Non-pigmented ciliary epithelial cell (primary cell): ENCODE results near the gene SGIP1.
"Not testable (repeated sequence)": the region's sequence is repeated elsewhere in the genome, so short reads cannot be mapped to it uniquely, and the experiment has no call there.

Source experiments
- DNase-seq: peaks from one replicate; pipeline ENCODE4 v3.0.0-alpha.2; 2010; ENCODE audit warnings: low read depth

SGIP1 gene

DNA sequence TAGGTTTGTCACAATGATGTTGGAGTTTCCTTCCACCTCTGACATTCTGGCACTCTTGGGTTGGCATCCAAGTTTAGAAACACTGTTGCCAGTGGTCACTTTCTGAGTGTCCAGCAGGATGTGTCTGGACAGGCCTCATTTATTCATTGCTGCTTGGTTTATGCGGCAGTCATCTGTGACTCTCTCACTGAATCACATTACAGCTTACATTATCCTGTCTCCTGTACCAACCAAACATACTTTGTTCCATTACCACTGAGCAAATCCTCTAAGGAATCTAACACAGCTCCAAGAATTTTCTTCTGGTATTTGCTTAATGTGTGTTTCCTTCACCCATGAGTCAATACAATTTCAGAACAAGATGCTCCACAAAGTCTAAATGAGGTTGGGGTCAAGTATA is 19.9 kb downstream of the SGIP1 start:
- no peak for DNase-seq

DNA sequence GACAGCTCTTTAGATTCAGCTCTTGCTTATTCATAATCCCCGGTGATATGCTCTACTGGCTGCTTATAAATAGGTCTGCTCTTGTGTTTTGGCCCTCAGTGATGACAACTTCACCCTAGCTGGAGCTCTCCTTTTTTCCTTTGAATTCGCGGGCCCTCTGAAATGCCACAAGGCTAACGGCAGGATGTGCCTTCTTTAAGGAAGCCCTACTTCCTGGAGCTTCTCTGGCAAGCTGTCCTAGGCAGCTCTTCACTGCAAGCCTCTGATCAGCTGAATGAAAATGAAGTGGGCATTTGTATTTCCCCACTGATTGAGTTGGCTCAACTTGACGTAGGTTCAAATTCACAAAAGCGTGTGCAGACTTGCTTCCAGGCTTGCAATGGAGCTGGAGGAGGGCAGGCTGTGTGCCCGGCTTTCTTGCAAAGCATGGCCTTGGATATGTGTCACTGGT is 22.2 kb downstream of the SGIP1 start:
- no peak for DNase-seq

DNA sequence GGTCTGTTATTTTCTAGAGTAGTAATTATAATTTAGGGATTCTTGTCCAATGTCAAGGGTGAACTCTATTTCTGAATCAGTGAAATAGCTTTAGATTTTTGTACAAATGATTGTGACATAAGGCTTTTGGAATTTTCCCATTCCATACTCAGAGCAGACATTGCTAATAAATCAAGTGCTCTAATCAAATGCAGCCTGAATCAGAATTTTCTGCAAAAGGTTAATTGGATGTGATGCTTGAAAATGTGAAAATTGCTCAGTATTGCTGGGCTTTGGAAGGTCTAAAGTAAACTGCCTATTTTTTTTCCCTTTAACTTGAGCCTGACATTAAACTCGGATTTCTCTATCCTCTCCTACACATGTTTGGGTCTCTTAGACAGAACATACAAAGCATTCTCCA is 23.2 kb downstream of the SGIP1 start:
- DNase-seq = no peak

DNA sequence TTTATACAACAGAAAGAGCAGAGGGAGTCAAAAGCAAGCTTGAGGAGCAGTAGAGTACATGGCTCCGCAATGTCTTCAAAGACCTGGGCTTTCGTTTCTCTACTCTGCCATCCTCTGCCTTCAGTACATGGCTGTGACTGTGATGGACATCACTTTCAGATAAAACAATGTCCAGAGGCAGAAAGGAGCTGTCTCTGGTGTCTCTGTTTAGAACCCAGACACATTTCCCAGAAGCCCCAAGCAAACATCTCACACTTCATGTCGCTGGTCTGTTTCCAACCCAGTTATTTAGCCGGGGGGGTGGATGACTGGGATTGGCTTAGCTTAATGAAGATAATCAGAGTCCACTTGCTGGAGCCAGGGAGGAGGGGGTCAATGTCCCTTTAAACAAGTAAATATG is 25.6 kb downstream of the SGIP1 start:
- no peak for DNase-seq

DNA sequence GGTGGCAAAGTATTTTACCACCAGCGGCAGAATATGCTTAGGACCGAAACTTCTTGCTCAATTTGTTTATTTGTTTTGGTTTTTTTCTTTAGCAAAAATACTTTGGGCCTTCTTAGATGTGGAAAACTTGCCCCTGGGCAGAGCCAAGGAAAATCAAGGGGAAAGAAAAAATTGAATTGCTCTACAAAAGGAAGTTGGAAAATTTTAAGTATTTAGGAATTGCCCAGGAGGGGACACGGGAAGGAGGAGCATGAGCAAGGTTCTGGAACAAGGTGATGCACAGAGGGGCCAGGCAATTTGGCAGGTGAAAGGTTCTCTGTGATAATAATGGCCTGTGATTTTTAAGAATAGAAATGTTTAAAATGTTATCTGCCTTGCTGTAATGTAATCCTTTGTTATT is 28.6 kb downstream of the SGIP1 start:
- no peak for DNase-seq

DNA sequence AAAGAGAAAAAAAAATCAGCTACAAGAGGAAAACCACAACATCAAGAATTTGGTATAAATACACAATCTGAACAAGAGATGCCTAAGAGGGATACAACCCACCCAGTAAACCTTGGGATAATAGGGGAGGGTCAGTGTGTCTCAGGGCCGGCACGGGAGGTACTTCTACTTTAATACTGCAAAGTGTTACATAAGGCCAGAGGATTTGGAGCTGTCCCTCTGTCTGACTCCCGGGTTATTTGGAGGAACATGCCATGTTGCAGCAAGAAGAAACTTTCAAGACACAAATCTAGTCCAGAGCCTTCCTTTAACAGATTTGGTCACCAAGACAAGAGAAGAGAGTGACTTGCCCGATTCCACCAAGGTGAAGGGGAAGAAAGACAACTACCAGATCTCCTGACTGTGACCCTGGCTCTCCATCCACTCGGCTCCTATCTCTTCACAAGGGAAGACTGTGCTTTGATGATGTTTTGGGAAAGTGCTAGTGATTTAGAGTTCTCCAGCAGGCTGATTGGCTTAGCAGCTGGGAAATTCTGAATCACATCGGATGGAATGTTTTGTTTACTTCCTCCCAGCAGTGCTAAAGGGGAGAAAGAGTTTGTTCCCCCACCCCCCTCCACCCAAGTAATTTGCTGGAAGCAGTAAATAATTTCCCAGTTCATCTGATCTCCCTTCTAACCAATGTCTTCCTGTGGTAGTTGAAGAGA is 29.3 kb downstream of the SGIP1 start:
- DNase-seq = peak; percentile 91

DNA sequence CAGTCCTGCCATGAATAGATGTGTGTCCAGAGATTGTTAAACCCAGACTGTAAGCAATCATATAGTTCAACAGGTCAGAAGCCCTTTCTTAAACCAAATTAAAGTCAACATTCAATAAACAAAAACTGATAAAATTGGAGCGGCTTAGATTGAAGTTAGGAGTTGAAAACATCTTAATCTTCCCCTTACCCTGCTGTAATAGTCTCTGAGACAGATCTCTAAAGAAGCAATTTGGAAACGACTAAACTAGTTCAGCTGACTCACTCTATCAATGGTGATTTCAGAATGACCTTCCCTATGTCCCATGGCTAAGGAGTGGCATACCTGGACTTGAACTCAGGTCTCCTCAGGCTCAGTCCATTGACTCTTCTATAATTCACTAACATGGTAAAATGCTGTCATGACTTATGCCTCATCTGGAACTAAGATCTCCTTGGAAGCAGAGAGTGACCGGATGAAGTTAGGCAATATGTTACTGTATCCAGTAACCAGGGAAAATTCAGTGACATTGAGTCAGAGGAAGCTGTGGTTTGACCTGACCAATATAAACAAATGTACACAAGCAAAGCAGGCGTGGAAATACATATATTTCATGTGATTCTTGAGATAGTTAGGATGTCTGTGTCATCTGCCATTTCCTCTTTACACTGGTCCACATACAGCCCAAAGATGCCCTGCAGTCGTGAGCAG is 30.1 kb downstream of the SGIP1 start:
- peak; percentile 99 for DNase-seq

DNA sequence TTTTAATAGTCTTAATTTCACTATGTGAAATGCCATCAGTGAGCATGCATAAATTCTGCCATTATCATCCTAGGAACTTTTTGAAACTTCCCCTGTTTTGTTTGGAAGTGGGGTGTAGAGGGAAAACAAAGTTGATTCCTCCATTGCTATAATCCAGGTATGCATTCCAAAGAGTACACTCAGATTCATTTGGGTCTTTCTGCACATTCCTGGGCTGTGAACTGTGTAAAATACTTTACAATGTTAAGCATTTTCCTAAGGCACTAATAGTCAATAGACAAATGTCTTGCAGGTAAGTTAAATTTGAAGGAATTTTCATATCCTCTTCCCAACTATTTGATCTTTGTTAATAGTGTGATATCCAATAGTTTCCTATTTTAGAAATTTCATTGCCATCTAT is 36.2 kb downstream of the SGIP1 start:
- no peak for DNase-seq

DNA sequence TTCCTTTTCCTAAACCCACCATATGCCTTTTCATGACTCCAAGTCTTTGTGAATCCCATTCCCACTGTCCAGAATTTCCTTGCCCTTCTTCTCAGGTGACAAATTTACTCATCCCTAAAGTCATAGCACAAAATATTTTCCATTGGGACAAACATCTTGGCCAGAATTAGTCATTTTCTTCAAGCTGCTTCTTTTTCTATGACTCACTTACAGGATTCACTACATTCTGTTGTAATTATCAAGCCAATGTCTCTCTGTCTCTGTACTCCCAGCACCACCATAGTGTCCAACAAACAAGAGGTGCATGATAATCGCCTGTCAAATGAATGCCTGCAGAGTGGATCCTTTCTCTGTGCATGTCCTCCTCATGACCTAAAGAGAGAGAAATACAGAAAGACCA is 37.8 kb downstream of the SGIP1 start:
- DNase-seq = no peak

DNA sequence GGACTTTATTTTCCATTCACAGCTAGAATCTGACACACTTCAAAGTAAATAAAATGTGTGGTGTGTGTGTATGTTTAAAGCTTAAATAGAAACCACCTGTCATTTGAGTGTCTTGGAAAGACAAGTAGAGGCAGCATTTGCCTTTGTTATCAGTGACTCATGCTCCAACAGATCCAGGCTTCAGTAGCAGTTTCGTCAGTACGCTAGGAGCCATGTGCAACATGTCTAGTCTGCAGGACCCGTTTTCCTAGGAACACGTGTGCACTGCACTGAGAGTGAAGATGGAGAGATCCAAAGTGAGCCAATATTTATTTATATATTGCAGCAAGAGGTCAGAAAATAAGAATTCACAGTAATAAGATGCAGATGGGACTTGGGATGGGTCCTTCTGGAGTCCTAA is 41.8 kb downstream of the SGIP1 start:
- peak; percentile 85 for DNase-seq

DNA sequence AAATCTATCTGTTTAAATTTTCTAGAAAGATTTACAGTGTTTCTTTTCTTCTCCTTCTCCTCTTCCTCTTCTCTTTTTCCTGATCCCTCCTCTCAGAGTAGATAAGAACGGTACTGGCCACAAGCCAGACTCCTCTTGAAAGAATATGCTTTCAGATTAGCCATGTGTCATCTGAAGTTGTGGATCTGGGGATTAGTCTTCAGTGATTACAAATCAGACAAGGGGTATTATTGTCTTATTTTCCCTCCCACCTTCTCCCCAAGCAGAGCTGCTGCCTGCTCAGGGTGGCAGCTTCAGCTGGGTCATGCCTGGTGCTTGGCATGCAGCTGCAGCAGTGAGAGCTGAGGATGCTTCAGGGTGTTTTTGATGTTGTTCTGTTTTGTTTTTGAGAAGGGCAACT is 42.7 kb downstream of the SGIP1 start:
- DNase-seq = no peak

DNA sequence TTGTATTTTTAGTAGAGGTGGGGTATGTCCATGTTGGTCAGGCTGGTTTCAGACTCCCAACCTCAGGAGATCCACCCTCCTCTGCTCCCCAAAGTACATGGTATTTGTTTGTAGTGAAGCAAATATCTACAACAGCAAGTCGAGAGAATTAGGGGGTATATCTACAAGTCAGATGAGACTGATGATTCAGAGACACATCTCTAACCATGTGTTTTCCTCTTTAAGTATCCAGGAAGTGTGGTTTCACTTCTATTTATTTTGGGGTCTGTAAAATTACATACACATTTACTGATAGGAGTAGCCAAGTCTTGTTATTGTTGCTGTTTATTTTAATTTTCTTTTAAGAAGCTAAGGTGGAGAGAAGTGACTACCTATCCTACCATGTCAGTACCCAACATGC is 44.9 kb downstream of the SGIP1 start:
- no peak for DNase-seq

DNA sequence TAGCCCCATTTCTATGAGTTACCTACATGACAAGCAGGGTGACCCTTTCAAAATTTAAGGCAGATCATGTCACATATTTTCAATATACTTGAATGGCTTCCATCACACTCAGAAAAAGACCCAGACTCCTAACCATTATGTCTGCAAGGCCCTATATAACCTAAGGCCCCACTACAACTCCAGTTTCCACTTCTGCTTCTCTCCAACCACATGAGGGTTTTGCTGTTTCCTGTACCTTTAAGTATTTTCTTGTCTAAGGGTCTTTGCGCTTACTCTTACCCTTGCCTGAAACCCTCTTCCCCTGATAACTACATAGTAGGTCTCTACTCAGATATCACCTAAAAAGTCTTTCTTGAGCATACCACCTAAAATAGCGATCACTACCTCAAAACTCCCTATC is 46.1 kb downstream of the SGIP1 start:
- no peak for DNase-seq

DNA sequence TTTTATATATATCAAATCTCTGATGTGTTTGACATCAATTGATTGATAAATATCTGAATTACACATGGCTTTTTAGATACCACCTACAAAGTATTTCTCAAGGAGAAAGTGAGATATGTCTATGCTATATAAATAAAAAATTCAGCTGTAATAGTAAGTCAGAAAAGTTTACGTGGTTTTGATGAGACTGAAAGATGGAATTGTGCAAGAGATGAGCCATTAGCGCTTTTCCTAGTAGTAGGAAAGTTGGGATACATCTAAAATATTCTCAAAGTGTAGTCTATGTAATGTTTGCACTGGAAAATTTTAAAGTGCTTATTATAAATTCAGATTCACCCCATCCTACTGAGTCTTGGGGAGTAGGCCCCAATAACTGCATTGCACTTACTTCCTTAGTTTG is 49.1 kb downstream of the SGIP1 start:
- no peak for DNase-seq

DNA sequence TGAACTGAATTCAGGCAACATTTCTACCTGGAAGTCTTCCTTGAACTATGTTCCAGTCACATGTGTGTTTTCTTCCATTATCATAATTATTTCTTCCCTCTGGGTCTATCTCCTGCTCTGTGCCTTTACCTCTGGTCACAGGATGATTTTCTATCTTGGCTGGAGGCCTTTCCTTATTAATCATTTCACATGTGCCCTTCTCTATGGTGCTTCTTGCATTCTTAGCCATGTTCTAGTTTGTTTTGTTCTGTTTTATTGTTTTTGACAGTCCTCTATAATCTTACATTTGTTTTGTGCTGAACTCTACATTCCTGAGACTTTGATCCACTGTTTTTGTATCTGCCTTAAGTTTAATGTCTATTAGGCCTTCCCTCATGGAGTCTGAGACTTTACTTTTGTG is 51.0 kb downstream of the SGIP1 start:
- no peak for DNase-seq

DNA sequence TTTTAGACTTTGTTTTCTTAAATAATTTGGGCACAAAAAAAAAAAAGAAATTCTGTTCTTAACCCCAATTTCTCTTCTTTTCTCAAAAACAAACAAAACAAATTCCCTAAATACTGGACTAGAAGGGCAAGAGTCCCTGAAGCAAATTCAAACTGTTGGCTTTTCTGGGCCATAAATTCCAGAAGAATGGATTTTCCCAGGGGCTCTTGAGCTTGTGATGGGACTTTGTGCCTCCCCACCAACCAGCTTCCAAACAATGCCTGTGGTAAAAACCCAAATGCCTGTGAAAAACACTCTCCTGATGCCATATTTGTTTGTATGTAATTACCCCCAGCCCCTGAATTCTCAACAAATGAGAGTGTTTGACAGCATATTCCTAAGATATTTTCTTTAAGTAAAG is 55.4 kb downstream of the SGIP1 start:
- DNase-seq = no peak

DNA sequence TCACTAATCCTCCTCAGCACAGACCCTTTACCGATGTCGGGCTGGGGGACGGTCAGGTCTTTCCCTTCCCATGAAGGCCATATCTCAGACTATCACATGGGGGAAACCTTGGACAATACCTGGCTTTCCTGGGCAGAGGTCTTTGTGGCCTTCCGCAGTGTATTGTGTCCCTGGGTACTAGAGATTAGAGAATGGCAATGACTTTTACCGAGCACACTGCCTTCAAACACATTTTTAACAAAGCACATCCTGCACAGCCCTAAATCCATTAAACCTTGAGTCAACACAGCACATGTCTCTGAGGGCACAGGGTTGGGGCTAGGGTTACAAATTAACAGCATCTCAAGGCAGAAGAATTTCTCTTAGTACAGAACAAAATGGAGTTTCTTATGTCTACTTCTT is 58.2 kb downstream of the SGIP1 start:
- not testable (repeated sequence) for DNase-seq

DNA sequence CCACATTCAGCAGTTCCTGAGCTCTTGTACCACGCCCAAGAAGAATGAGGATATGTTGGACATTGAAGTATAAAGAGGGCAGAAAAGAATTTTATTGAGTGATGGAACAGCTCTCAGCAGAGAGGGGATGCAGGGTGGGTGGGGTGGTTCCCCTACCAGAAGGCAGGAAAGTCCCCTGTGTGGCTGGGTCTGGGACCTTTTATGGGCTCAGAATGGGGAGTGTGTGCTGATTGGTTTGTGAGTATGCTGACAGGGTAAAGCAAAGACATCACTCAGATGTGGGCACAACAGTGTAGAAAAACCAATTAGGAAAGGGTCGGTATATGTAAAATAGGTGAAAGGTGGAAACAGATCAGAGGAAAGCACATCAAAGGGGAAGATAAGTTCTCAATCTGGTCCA is 62.2 kb downstream of the SGIP1 start:
- no peak for DNase-seq

DNA sequence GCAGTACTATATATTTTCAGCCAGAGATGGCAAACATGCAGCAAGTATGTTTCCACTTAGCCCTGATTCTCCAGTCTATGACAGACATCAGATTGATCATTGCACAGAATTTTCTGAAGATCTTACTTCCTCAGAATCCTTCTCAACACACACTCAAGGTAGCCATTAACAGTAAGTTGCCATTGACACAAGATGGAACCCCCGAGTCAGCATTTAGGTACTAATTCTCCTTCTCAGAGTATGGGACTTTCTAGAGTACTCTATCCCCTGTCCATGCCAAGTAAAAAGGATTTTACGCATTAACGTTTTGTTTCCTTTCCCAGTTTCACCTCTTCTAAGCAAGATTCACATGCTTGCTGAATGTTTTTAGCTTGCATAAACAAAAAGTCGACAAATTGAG is 63.5 kb downstream of the SGIP1 start:
- no peak for DNase-seq

DNA sequence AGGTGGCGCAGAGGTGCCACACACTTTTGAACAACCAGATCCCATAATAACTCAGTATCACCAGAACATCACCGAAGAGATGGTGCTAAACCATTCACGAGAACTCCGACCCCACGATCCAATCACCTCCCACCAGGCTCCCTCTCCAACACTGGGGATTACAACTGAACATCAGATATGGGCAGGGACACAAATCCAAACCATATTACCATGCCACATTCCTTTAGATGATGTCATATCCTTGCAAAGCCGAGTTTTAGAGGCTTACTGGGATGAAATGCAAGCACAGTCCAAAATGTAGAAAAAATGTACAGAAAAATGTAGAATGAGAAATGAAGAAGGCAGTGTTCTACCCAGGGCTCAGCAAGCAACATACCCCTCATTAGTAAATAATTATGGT is 64.7 kb downstream of the SGIP1 start:
- DNase-seq = peak; percentile 66

DNA sequence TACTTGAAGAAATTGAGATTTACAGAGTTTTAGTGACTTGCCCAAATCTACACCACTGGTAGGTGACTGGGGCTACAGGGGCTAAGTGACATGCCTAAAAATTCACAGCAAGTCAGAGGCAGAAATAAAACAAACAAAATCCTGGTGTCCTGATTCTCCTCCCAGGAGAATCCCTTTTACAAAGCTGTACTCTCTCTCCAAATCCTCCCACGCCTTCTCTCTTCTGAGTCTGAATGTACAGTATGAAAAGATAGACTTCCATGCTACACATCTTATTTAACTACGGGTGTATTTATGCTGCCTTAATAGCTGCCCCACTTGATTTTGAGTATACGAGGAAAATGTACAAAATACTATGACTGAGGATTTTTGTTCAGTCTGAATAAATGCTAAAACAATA is 65.4 kb downstream of the SGIP1 start:
- DNase-seq = no peak

DNA sequence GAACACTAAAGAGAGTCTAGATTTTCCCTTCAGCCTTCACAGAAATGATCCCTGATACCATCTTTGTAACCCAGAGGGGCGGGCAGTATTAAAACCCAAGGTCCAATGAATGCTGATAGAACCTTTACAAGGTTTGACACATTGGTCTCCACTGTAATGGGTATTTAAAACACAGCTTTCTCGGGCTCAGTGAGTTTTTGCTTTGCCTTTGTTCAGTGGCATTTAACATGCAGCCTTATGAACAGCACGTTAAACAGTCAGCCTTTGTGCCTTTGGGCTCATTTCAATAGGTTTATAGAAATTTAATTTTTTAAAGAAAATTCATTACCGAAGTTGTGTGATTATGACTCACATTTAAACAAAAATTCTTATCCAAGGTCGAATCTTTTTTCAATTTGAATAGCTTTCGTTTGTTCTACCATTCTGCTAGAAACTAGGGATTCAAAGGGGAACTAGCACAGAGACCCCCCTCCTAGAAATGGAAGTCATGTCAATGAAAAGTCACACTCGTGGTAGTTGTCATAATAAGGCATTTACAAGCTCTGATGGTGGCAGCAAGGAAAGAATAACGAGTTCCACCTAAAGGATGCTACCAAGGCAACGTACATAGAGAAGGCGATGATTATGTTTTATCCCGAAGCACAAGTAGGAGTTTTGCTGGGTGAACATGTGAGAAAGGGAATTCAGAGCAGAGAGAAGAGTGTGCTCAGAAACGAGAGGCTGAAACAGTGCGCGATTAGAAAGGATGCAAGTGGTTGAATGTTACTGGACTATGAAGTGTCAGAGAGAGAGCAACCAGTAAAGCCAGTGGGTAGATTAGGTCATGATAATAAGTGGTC is 66.2 kb downstream of the SGIP1 start:
- DNase-seq = no peak

DNA sequence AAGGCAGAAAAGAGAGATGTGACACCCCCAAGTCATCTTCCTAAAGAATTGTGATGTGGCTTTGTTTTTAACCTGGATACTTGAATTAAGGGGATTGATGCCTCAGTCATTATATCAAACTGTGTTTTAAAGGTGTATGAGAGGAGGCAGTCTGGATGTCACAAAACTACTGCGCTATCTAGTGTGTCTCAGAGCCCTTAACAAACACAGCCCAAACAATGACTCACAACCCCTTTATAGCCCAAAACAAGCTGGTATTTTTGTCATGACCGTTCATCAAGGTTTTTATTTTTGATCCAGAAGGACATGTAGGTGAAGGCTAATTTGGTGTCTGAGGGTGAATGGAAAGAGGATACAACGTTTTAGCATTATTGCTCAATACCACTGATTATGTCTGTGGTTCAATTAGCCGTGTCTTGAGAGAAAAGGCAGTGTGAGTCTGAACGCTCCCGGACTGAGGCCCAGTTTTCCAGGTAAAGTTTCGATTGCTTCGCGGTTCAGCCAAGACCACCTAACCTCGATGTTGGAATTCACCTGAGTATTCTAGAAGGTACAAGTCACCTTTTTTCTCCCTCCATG is 71.6 kb downstream of the SGIP1 start:
- DNase-seq = no peak
